ENCODE results near the gene ANKLE1. TPM values are rescaled to one million over a fixed set of nuclear protein-coding genes. Genes with fewer than 3 reads are reported as not detected.

ANKLE1 gene
- total RNA-seq, 1 donor from 2014 or later, result 0.55 TPM

DNA sequence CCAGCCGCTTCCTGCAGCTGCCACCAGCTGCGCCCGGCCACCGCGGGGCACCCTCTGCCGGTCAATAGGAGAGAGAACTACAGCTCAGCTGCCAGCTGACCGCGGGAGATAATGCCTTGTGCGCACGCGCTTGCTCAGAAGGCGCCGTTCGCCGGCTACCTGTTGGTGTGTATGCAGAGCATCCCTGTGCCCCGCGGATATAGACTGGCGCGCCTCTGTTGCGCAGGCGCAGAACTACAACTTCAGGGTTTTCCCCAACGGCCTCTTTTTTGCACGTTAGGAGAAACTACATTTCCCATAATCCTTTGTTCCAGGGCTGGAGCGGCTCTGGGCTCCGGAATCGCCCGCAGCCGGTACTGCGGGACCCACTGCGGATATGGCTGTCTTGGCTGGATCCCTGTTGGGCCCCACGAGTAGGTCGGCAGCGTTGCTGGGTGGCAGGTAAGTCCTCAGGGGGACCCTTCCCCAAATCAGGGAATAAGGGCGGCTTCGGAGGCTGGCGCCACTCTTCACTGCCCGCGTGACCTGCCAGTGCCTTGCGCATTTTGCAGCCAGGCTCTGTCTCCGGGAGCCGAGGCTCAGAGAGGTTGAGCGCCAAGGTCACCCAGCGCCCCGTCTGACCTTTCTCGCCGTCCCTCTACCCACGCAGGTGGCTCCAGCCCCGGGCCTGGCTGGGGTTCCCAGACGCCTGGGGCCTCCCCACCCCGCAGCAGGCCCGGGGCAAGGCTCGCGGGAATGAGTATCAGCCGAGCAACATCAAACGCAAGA lies 24.0 kb downstream of the ANKLE1 start, which contains the start of gene MRPL34:
Gene MRPL34 (plus strand): TSS at position 356 of the 768 bp plus-strand sequence. CDS start 21 bp downstream, at position 377.
- peak; percentile 97 for DNase-seq (ENCODE audit: low spot score)

DNA sequence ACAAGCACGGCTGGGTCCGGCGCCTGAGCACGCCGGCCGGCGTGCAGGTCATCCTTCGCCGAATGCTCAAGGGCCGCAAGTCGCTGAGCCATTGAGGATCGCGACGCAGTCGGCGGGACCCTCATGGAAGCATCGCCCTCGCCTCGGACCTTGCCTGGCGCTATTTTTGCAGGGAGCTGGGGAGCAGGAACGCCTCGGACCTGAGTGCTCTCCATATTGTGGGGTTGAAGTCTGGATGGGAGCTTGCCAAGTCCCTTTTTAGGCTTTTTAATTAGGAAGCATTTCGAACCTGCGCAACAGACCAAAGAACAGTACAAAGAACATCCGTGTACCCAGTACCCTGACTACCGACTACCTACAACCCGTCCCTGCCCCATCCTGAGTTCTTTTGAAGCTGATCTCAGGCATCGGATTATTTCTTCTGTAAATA lies 24.6 kb downstream of the ANKLE1 start:
- no peak for DNase-seq (ENCODE audit: low spot score)

DNA sequence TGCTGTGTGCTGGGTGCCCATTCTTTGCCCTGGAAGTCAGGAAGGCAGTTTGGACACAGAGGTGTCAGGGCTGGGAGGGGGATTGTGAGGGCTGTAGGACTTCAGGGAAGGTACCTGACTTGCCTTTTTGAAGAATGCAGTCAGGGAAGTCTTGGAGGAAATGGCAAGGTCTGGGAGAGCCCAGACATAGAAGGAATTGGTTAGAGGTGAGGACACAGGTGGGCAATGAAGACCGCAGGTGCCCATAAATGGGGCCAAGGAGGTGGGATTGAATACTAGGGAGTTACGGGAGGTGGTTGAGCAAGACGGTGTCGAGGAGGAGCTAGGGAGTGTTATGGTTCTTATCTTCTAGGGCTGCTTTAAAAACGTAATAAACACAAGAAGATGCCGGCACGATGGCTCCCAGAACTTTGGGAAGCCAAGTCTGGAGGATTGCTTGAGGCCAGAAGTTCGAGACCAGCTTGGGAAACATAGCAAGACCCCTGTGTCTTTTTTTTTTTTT lies 26.2 kb downstream of the ANKLE1 start:
- no peak for DNase-seq (ENCODE audit: low spot score)

DNA sequence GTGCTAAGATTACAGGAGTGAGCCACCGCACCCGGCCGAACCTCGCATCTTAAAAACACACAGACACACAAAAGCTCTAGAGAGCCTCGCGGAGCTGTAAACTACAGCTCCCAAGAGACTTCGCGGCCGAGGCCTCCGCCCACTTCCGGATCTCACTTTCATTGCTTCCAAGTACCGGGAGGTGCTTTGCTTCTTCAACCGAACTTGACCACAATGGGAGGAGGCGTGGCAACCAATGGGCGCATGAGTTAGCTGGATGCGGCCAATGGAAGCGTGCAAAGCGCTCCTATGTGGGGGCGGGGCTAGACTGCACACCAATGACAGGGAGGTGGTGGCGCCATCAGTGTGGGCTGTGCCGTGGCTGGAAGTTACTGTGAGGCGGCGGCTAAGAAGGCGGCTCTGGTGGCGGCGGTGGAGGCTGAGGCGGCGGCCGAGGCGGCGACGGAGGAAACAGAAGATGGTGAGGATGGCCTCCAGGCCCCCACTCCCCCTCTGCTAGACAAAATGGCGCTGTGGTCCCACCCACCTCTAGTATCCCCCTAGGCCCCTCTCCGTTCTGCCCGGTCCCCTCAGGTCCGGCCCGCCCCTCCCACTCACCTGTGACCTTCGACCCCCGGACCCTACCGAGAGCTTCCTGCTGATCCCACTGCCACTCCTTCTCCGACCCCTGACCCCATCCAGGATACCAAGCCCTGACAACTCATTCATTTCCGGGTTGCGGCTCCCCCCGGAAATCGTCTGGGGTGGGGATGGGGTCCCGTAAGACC lies 27.7 kb downstream of the ANKLE1 start, which contains the start of gene DDA1:
Gene DDA1 (plus strand): TSS at position 366 of the 767 bp plus-strand sequence. CDS start 92 bp downstream, at position 458.
- DNase-seq (ENCODE audit: low spot score), result peak; percentile 98

DNA sequence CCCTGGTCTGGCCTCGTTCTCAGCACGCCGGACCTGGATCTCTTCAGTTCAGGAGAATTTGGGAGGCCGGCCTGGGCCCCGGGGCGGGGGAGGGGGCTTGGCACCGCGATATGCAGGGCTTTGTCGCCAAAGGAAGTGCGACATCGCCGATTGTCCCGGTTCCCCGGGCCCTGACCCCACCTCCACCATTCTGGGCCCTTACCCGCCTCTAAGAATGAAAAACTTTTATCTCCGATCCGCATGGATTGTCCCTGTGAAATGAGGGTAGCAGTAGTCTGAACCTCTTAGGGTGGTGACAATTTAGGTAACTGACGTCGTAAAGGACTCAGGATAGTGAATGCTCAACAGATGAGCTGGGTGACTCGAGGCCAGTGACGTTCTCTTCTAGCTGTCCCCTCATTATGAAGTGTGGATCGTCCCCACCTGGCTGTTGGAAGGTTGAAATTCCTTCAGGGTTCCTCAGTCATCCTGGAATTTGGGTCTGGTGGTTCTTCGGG lies 28.3 kb downstream of the ANKLE1 start:
- DNase-seq (ENCODE audit: low spot score), result no peak

DNA sequence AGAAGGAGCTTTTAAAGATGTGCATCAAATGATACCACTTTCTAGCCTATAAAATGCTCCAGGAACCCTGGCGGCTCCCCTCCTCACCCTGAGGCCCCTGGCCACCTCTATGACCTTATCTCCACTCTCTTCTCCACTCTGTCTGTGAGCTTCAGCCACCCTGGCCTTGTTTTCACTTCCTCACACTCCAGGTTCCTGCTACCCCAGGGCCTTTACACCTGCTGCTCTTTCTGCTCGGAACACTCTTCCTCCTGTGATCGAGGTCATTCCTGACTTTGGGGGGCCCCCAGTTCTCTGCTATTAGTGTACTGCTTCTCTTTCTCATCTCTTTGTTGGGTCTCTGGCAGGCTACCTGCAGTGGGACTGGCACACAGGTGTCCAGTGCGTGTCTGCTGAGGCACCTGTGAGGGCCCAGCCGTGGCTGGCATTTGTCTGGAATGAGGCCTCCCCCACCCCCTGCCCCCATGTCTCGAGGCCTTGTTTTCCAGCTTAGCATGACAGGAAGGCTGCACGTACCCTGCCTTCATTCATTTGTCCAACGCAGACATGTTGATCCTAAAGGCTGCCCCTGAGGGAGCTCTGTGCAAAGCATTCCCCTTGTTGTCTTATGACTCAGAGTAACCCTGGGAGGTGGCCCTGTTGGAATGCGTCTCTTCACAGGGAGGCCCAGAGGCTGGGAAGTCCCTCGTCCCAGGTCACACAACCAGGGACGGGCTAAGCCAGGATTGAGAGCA lies 29.9 kb downstream of the ANKLE1 start:
- no peak for DNase-seq (ENCODE audit: low spot score)

DNA sequence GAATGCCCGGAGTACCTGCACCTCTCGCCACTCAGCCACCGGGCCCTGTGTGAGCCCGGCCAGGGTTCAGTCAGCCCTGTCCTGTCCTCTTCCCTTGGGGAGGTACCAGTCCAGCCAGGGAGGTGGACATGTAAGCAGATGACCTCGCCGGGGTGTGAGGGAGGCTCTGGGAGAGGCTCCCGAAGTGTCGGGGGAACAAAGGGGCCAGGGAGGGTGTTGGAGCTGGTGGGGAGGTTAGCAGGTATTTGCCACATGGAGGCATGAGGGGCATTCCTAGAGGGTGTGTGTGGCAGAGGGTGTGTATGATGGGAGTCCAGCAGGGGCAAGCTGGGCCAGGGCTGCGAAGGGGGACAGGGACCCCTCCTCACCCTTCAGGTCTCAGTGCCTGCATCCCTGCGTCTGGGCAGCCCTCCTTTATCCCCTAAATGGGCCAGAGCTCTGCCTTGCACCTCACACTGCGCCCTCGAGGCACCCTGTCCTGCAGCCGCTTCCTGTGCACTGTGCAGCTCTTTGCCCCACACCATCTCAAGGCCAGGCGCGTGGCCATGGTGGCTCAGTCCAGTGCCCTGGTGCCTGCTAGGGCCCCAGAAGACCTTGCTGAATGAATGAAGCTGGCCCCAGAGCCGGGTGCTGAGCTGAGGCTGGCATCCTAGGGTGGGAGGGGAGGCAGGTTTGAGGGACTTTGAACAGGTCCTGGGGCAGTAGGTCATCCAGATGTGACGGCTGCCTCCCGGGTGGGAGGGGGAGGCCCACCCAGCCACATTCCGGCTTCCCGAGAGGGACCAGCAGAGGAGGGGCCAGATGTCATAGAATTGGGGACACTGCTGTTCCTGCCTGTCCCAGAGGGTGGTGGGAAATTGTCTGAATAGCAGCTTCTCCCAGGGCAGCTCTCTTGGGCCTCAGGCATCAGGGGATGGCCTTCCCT lies 30.8 kb downstream of the ANKLE1 start:
- no peak for DNase-seq (ENCODE audit: low spot score)

DNA sequence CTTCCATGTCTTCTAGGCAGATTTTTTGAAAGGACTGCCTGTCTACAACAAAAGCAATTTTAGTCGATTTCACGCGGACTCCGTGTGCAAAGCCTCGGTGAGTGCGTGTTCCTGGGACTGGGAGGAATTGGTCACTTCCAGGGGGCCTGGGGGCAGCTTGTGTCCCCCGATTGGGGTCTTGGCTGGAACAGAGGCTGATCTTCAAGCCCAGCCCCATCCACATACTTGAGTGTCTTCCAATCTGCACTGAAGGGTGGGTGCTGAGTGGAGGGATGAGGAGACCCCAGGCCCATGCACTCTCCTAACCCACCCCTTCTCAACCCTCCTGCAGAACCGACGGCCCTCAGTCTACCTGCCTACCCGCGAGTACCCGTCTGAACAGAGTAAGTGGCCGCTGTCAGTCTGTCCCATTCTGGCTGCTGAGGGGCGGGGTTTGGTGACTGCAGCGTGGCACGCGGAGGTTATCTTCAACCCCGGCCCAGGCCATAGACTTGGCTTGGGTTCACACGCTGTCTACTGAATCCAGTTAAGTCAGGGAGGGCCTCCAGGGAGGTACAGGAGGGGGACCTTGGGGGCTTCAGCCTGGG lies 32.4 kb downstream of the ANKLE1 start:
- no peak for DNase-seq (ENCODE audit: low spot score)

DNA sequence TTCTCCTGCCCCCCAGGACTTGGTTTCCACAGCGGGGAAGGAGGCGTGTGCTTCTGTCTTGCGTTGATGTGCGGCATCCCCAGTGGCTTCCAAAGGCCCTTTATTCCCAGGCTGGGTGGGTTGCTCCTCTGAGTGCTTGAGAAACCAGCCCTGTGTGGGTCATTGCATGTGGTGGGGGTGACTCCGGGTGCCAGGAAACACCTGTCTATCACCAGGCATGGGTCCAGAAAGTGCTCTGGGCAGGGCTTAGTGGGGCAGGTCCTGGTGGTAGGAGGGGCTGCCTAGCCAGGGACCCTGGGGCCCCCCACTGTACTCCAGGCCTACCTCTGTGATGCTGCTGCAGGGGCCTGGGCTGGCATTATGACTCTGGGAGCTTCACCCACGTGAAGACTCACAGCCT lies 37.3 kb downstream of the ANKLE1 start:
- DNase-seq (ENCODE audit: low spot score), result no peak

DNA sequence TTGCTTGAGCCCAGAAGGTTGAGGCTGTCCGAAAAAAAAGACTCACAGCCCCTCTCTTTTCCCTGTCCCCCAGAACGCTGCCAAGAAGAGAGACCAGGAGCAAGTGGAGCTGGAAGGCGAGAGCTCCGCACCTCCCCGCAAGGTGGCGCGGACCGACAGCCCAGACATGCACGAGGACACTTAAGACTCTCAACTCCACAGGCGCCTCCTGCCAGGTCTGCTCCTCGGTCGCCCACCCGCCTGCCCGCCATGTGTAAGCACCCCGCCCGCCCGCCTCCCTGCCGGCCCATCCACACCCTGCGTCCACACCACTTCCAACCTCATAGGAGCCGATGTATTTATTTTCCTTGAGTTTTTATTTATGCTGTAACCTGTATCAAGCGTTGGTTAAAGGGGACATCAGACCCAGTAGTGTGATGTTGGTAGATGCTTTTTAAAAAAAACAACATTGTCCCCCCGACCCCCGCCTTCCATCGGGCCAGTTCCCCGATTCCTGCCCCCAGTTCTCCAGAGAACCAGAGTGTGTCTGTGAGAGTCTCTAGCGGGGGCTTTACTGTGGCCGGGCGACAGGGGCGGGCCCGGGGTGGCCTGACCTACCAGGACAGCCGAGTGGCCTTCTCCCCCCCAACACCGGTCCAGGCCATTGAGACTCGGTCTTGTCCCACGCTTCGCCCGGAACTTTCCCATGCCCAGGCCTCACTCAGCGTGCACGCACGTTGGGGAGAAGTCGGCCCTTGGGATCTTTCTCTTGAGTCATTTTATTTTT lies 38.0 kb downstream of the ANKLE1 start:
- no peak for DNase-seq (ENCODE audit: low spot score)

DNA sequence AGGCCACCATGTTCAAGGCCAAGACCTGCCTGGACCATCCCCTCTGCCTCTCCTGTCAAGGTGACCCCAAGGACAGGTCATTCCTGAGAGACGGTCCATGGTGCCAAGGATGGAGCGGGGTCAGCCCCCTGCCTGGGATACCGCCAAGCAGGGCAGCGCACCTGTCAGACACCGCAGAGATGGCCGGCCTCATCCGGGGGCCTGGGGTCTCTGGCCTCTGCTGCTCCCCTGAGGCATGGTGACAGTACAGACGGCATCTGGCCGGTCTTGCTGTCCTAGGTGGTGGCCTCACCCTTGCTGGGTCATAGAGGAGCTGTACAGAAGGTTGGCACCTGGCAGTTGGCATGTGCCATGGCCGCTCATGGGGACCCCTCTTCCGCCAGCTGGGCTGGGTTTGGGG lies 38.7 kb downstream of the ANKLE1 start:
- no peak for DNase-seq (ENCODE audit: low spot score)

DNA sequence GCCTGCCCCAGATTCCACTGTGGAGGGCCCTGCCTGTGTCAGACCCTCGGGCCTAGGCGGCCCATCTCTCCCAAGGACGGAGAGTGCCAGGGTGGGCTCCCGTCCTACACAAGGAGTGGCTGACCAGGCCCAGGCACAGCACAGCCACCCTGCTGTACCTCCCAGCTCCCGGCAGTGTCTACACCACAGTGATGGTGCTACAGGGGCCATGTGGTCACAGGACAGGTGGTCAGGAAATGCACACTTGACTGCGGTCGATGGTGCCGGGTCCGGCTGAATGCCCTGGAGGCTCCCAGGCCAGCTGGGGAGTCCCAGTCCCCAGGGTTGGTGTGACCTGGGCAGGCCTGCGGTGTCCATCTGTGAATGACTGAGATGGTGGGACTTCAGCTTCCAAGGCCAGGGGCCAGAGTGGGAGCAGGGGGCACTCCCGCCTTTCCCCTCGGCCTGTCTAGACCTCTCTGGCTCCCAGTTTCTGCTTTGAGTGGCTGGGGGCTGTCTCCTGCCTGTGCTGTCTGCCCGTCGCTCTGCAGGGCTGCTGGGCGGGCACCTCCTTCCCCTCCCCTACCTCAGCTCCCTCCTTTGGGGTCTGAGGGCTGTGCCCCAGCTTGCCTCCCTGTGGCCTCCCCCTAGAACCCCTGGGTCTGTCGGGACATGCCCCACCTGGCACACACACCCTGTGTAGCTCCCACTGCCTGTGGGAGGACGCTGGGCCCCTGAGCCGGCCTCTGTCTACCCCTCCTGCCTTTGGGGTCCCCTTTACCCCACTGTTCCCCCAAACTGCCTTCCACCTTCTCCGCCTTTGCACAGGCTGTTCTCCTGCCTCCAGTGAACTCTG lies 40.2 kb downstream of the ANKLE1 start:
- DNase-seq (ENCODE audit: low spot score), result no peak

DNA sequence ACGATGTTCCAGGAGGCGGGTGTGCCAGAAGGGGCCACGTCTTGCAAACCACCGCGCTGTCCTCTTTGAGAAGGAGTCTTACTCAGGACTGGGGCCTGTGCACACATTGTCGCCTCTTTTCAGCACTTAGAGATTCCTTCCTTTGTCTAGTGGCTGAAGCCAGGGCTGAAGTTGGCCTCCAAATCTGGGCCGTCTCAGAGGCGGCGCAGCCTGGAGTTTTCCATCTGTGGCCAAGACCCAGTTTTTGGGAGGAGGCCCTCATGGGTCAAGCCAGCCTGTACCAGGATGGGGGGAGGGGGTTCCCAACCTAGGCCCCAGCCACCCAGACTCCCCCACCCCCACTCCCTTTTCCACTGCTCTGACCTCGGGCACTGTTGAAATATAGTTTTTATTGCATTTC lies 41.2 kb downstream of the ANKLE1 start:
- no peak for DNase-seq (ENCODE audit: low spot score)

DNA sequence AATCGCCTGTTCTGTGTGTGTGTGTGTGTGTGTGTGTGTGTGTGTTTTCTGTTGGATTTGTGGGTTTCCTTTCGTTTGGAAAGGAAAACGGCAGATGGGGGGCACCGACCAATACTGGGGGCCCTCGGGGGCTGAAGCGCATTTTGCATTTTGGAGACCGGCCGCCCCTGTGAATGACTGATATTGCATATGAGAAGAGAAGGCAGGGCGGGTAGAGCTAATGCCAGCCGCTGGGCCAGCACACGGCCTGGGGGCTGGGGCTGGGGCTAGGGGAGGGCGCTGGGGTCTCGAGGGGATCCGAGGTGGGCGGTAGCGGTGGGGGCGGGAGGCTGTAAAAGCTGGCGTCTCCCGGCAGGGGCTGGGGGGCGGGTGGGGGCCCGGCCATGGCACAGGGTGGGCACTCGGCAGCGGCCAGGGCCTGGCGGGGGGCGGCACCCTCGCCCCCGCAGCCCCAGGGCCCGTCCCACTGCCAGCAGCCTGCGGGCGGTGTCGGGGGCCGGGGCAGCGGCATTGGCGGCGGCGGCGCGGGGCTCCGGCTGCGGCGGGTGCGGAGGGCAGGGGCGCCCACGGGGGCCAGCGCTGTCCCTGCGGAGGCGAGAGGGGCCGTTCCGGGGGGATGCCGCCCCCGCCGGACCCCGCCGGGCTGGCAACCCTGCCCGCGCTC lies 41.7 kb downstream of the ANKLE1 start:
- DNase-seq (ENCODE audit: low spot score), result peak; percentile 83

DNA sequence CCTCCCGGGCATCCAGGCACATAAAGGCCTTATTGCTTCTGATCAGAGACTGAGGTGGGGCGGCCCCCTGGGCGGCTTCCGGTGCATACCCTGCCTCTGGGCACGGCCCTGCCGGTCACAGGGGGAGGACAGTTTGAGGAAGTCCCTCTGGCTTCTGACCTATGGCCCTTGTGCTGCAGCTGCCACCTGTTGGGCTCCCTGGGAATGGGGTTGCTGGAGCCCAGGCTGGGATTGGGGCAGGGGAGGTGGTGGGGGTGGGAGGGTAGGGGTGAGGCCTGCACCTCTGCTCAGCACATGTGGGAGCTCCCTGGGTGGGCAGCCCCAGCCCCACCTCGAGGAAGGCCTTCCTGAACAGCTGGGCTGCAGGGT lies 42.2 kb downstream of the ANKLE1 start:
- peak; percentile 79 for DNase-seq (ENCODE audit: low spot score)

DNA sequence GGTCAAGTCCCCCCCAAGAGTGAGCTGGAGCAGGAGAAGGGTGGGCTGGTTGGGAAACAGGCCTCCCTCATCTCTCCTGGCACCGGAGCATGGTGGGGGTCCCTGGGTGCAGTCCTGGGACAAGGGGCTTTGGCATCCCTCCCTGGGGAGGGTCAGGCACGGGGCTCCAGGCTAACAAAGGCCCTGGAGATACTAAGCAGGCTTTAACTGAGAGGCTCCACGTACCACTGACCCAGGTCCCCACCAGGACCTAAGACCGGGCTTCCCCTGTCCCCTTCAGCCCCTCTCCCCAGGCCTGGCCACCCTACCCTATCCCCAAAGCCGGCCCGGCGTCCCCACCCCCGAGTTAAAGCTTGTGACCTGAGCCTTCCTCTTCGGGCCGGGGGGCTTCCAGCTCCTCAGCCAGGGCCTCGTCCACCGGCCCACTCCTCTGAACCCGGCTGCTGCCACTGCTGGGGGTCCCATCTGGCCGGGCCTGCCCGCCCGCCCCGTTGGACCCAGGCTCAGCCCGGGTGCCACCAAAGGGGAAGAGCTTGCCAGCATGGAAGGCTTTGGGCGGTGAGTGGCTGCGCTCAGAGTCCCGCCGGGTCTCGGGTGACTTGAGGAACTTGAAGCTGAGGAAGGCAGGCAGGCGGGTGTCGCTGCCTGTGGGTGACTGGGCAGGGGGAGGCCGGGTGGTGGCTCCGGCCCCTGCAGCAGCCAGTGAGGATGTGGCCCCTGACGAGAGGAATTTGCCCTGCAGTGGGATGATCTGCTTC lies 42.8 kb downstream of the ANKLE1 start:
- peak; percentile 87 for DNase-seq (ENCODE audit: low spot score)

DNA sequence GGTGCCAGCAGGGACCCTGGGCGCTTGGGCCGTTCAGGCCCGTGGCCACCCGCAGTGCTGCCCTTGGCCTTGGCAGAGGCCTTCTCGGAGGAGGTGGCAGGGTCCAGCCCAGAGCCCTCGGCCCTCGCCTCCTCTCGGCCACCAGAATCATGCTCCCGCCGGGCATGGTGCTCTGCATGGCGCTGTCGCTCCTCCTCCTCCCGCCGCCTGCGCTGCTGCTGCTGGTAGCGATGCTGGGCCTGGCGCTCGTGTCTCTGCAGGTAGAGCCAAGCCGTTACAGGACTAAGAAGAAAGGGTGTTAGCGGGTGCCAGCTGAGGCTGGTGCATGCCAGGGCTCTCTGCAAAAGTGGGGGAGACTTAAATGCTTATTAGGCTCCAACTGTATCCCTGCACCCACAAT lies 43.4 kb downstream of the ANKLE1 start:
- DNase-seq (ENCODE audit: low spot score), result no peak

Measured in mesenteric fat pad (tissue), 1 donor.